ACC112 (cell line): ENCODE results near the gene CEP192.
A peak's percentile ranks its signal among the peaks of the same experiment; 100 is the strongest.

Experiments
- H2AFZ ChIP-seq: fragments of 200-600 bp; sonication (generic); one replicate; pipeline ENCODE4 v1.6.0; 2017; ENCODE audit warnings: antibody characterized with exemption, low read length; ENCODE audit not compliant: unreplicated experiment
- H3K27ac ChIP-seq: fragments of 200-600 bp; sonication (generic); 2 replicates; pipeline ENCODE4 v1.5.1; 2014; ENCODE audit warnings: low read depth, mild to moderate bottlenecking, antibody characterized with exemption, low read length, moderate library complexity
- H3K27me3 ChIP-seq: fragments of 200-600 bp; sonication (generic); 2 replicates; pipeline ENCODE4 v1.6.1; 2014; ENCODE audit warnings: mild to moderate bottlenecking, antibody characterized with exemption, low read length, moderate library complexity, mixed read lengths; ENCODE audit not compliant: insufficient read depth
- H3K36me3 ChIP-seq: fragments of 200-600 bp; sonication (generic); 2 replicates; pipeline ENCODE4 v1.6.1; 2016; ENCODE audit warnings: mild to moderate bottlenecking, antibody characterized with exemption, low read length, moderate library complexity, mixed read lengths; ENCODE audit not compliant: insufficient read depth
- H3K4me1 ChIP-seq: fragments of 200-600 bp; sonication (generic); one replicate; pipeline ENCODE4 v1.6.1; 2016; ENCODE audit warnings: low read length, mixed read lengths; ENCODE audit not compliant: insufficient read depth, unreplicated experiment, control insufficient read depth
- H3K4me3 ChIP-seq: fragments of 200-600 bp; sonication (generic); 2 replicates; pipeline ENCODE4 v1.5.1; 2014; ENCODE audit warnings: mild to moderate bottlenecking, low read depth, low read length
- H3K79me2 ChIP-seq: fragments of 200-600 bp; sonication (generic); one replicate; pipeline ENCODE4 v1.6.0; 2016; ENCODE audit warnings: low read length; ENCODE audit not compliant: control insufficient read depth, unreplicated experiment, insufficient read depth

CEP192 gene

GRCh38 chr18:13006531-13007247, 15.5 kb downstream of the CEP192 start:
- no peak overlapping the region for H2AFZ ChIP-seq
- no peak overlapping the region for H3K4me3 ChIP-seq
- no peaks in the 10 kb centered on the region for H3K4me1 ChIP-seq
- no peaks in the 10 kb centered on the region for H3K27me3 ChIP-seq
- 0 out of 2 replicates have a peak, but pooled peaks cover 2% of the 10 kb centered on the region for H3K36me3 ChIP-seq
- H3K79me2 ChIP-seq = peaks cover 7% of the 10 kb centered on the region
- no peak overlapping the region for H3K27ac ChIP-seq

DNA sequence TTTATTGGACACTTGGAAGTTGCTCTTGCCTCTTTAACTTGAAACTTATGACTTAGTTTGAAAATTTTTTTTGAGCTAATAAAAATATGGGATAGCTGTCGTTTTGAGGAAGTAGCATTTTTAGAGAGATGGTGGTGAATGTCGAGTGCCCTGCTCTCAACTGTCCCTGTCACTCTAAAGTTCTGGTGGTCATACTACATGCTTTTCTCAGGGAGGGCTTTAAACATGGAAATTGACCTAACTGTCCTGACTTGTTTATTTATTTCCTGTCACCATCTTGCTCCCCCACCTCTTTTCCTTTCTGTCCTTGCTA, 16.0 kb downstream of the CEP192 start:
- H2AFZ ChIP-seq = no peak overlapping the region
- peaks cover 7% of the 10 kb centered on the region for H3K79me2 ChIP-seq
- no peak overlapping the region for H3K27ac ChIP-seq
- H3K4me1 ChIP-seq = no peaks in the 10 kb centered on the region
- H3K36me3 ChIP-seq = peaks cover 6% of the 10 kb centered on the region; the same call in 1 of the 2 replicates
- H3K4me3 ChIP-seq = no peak overlapping the region
- no peaks in the 10 kb centered on the region for H3K27me3 ChIP-seq

- no peak overlapping the region for H3K27ac ChIP-seq
- H3K79me2 ChIP-seq = peaks cover 3% of the 10 kb centered on the region
- H2AFZ ChIP-seq = no peak overlapping the region
- H3K27me3 ChIP-seq = no peaks in the 10 kb centered on the region
- H3K4me1 ChIP-seq = no peaks in the 10 kb centered on the region
- H3K36me3 ChIP-seq = peaks cover 14% of the 10 kb centered on the region
- no peak overlapping the region for H3K4me3 ChIP-seq
Measured at GRCh38 chr18:13011719-13012118, 20.6 kb downstream of the CEP192 start.

DNA sequence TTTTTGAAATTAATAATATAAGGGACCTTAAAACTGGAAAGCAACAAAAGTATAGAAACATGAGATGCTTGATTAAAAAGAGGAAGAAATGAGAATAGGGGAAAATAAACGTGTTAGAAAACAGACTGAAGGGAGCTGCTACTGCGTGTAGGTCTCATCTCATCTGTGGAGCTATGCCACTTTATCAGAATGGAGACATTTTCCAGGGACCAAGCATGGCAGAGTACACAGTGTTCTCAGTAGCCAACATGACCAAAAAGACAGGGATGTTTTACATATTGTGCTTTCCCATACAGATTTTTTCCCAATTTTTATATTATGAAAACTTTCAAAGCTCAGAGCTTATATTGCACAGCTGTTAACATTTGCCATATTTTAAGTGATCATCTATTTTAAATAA, 23.1 kb downstream of the CEP192 start:
- Histone ChIP-seq H3K27me3 (no peaks in the 10 kb centered on the region), H3K36me3 (peaks cover 20% of the 10 kb centered on the region), H3K27ac (no peak overlapping the region), H3K4me1 (peaks cover 7% of the 10 kb centered on the region), H2AFZ (no peak overlapping the region), H3K79me2 (no peaks in the 10 kb centered on the region), H3K4me3 (no peak overlapping the region)

DNA sequence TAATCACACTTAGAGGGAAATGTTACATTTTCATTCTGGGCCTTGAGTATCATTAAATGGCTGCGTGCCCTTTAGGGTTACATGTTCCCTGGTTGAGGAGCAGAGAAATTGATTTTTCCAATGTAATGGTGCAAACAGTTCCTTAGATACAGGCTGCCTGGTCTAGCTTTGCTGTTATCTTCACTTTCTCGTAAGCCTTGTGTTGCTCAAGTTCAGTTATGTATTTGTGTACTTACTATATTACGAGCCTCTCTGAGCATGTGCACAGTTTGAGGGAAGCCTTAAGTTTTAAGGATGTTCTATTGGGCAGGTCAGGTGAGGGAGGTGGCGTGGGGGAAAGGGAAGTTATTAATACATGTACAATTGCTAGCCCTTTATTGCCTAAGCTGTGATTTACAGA, 23.7 kb downstream of the CEP192 start:
- Histone ChIP-seq H3K36me3 (peaks cover 20% of the 10 kb centered on the region), H3K4me1 (peaks cover 8% of the 10 kb centered on the region), H3K27me3 (no peaks in the 10 kb centered on the region), H3K79me2 (no peaks in the 10 kb centered on the region), H3K4me3 (no peak overlapping the region), H3K27ac (no peak overlapping the region), H2AFZ (no peak overlapping the region)

GRCh38 chr18:13017247-13017875, 26.2 kb downstream of the CEP192 start:
- Histone ChIP-seq H3K27me3 (no peaks in the 10 kb centered on the region), H2AFZ (no peak overlapping the region), H3K4me1 (peaks cover 8% of the 10 kb centered on the region), H3K27ac (no peak overlapping the region), H3K36me3 (peaks cover 38% of the 10 kb centered on the region), H3K4me3 (no peak overlapping the region), H3K79me2 (peaks cover 8% of the 10 kb centered on the region)

GRCh38 chr18:13018374-13018773, 27.2 kb downstream of the CEP192 start:
- H3K27ac ChIP-seq = 0 out of 2 replicates have a peak overlapping the region, but pooled peaks have one; percentile 40
- peaks cover 8% of the 10 kb centered on the region for H3K4me1 ChIP-seq
- no peaks in the 10 kb centered on the region for H3K27me3 ChIP-seq
- no peak overlapping the region for H2AFZ ChIP-seq
- H3K79me2 ChIP-seq = peaks cover 8% of the 10 kb centered on the region
- H3K4me3 ChIP-seq = no peak overlapping the region
- H3K36me3 ChIP-seq = peaks cover 46% of the 10 kb centered on the region

DNA sequence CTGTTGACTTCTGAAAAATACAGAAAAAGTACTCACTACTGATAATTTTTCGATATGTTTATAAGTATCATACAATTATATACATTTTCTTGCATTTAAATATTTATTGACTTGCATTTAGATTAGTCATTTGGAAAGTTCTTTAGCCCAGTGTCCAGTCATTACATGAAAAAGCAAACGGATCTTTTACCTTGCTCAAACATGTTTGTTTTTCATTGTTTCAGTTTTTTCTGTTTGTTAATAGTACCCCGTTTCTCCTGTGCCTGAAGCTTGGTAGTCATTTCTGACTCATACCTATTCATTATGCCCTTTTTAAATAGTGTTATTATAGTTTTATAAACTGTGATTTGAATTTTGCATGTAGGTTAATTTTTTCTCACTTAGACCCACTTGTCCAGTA, 28.1 kb downstream of the CEP192 start:
- Histone ChIP-seq H3K27me3 (no peaks in the 10 kb centered on the region), H3K79me2 (peaks cover 8% of the 10 kb centered on the region), H3K4me3 (no peak overlapping the region), H2AFZ (no peak overlapping the region), H3K36me3 (peaks cover 54% of the 10 kb centered on the region), H3K27ac (peak overlapping the region; percentile 40), H3K4me1 (peaks cover 8% of the 10 kb centered on the region)

GRCh38 chr18:13022644-13023043, 31.5 kb downstream of the CEP192 start:
- peaks cover 11% of the 10 kb centered on the region for H3K79me2 ChIP-seq
- peaks cover 14% of the 10 kb centered on the region for H3K4me1 ChIP-seq
- H3K36me3 ChIP-seq = peaks cover 45% of the 10 kb centered on the region
- H3K27me3 ChIP-seq = no peaks in the 10 kb centered on the region
- H3K4me3 ChIP-seq = no peak overlapping the region
- H2AFZ ChIP-seq = no peak overlapping the region
- H3K27ac ChIP-seq = no peak overlapping the region

DNA sequence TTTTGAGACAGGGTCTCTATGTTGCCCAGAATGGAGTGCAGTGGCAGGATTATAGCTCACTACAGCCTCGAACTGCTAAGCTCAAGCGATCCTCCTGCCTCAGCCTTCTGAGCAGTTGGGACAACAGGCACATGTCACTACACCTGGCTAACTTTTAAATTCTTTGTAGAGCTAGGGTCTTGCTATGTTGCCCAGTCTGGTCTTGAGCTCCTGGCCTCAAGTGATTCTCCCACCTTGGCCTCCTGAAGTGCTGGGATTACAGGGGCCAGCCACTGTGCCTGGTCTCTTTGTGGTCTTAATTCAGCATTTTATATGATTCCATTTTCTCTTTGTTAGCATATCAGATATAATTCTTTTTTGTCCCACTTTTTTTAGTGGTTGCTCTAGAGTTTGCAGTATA, 34.1 kb downstream of the CEP192 start:
- H3K27me3 ChIP-seq = no peaks in the 10 kb centered on the region
- H3K4me1 ChIP-seq = peaks cover 6% of the 10 kb centered on the region
- H3K4me3 ChIP-seq = no peak overlapping the region
- no peak overlapping the region for H2AFZ ChIP-seq
- H3K79me2 ChIP-seq = peaks cover 13% of the 10 kb centered on the region
- H3K36me3 ChIP-seq = peaks cover 55% of the 10 kb centered on the region
- H3K27ac ChIP-seq = no peak overlapping the region
